ENCODE measurements around the gene SECISBP2L.

Gene SECISBP2L, protein sequence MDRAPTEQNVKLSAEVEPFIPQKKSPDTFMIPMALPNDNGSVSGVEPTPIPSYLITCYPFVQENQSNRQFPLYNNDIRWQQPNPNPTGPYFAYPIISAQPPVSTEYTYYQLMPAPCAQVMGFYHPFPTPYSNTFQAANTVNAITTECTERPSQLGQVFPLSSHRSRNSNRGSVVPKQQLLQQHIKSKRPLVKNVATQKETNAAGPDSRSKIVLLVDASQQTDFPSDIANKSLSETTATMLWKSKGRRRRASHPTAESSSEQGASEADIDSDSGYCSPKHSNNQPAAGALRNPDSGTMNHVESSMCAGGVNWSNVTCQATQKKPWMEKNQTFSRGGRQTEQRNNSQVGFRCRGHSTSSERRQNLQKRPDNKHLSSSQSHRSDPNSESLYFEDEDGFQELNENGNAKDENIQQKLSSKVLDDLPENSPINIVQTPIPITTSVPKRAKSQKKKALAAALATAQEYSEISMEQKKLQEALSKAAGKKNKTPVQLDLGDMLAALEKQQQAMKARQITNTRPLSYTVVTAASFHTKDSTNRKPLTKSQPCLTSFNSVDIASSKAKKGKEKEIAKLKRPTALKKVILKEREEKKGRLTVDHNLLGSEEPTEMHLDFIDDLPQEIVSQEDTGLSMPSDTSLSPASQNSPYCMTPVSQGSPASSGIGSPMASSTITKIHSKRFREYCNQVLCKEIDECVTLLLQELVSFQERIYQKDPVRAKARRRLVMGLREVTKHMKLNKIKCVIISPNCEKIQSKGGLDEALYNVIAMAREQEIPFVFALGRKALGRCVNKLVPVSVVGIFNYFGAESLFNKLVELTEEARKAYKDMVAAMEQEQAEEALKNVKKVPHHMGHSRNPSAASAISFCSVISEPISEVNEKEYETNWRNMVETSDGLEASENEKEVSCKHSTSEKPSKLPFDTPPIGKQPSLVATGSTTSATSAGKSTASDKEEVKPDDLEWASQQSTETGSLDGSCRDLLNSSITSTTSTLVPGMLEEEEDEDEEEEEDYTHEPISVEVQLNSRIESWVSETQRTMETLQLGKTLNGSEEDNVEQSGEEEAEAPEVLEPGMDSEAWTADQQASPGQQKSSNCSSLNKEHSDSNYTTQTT

DNA sequence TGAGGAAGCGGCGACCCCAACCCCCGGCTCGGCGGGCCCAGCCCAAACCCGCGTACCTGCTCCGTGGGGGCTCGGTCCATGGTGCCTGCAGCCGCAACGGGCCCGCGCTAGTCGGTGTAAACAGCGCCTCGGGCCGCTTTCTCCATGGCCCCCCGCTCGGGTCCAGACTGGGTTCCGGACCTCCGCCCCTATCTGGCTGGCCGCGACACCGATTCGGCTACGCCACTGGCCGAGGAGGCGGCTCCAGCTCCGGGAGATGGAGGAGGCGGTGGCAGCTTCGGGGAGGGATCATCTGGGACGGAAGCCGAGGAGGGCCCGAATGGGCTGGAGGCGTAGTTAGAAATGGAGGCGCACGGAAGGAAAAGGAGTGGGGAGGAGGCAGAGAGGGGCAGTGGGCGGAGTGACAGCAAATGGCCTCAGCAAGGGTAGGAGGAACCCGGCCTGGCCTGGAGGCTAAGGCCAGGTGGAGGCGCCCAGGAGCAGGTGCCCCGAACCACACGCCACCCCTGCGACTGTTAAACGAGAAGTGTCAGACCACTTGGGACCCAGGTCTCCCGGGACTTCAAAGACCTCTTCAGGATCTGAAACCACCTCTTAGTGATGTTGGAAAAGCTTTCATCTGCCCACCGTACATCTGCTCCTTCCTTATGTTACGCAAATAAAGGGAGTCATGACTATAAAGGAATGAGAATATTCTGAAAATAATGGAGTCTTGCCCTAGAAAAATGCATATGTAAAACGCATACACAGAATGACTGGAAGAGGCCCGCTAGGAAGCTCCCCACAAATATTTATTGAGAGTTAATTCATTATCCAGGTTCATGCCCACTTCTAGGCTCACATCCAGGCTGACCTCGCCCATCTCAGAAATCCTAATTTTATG is at the start of gene SECISBP2L:
TSS of gene SECISBP2L (minus strand) at position 227 of the 883 bp plus-strand sequence. CDS start at position 80, 147 bp downstream.
- Histone ChIP-seq H3K4me1 (ENCODE audit: control insufficient read depth, low read length) (peaks cover 22% of the 10 kb centered on the region), H3K9me2 (replicated peaks; ENCODE audit: control insufficient read depth, low read length) (no peaks in the 10 kb centered on the region), H3F3A (ENCODE audit: control insufficient read depth, insufficient read depth) (peaks cover 11% of the 10 kb centered on the region; the same call in 1 of the 2 replicates), H3K36me3 (ENCODE audit: control insufficient read depth, low read length) (peaks cover 5% of the 10 kb centered on the region; the same call in 1 of the 2 replicates), H3K79me2 (ENCODE audit: control insufficient read depth, low read length) (peaks cover 37% of the 10 kb centered on the region), H3K4me2 (ENCODE audit: low read length) (peak within 1 kb of the TSS; percentile 91), H3K27me3 (ENCODE audit: control insufficient read depth, low read length) (no peaks in the 10 kb centered on the region), H4K20me1 (ENCODE audit: control insufficient read depth, insufficient read depth, low read depth, low read length) (no peaks in the 10 kb centered on the region), H3K4me3 (ENCODE audit: low read length) (peak within 1 kb of the TSS; percentile 90), H3K27ac (ENCODE audit: low read depth, low read length) (peak within 1 kb of the TSS; percentile 60), H3K9me3 (ENCODE audit: control insufficient read depth, insufficient read depth, low read length) (no peaks in the 10 kb centered on the region)
- TF ChIP-seq, protein P1, sequence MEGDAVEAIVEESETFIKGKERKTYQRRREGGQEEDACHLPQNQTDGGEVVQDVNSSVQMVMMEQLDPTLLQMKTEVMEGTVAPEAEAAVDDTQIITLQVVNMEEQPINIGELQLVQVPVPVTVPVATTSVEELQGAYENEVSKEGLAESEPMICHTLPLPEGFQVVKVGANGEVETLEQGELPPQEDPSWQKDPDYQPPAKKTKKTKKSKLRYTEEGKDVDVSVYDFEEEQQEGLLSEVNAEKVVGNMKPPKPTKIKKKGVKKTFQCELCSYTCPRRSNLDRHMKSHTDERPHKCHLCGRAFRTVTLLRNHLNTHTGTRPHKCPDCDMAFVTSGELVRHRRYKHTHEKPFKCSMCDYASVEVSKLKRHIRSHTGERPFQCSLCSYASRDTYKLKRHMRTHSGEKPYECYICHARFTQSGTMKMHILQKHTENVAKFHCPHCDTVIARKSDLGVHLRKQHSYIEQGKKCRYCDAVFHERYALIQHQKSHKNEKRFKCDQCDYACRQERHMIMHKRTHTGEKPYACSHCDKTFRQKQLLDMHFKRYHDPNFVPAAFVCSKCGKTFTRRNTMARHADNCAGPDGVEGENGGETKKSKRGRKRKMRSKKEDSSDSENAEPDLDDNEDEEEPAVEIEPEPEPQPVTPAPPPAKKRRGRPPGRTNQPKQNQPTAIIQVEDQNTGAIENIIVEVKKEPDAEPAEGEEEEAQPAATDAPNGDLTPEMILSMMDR (IDR thresholded peaks at IDR 0.05; ENCODE audit: low read depth, low read length, poor library complexity, severe bottlenecking), result peak; percentile 66
- no peak for TF ChIP-seq EZH2phosphoT487 (IDR thresholded peaks at IDR 0.05; ENCODE audit: borderline replicate concordance, low read length)

DNA sequence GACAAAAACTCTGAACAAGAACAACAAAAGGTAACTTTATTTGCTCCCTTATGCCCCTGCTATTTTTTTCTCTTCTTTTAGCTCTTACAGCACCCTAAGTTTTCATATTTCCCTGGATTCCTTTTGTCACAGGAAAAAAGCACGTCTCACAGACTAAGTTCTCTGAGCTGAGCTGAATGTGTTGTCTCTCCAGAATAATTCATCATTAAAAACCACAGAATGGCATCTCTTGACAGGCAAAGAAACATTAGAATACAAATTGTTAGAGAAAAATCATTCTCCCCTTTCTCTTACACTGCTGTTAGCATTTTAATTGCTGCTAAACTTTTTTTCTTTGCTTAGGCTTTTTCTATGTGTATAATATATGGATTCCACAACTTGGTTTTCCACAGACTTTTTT is 48.7 kb upstream of the SECISBP2L start:
- Histone ChIP-seq H3K4me3 (ENCODE audit: low read length) (no peak overlapping the region), H3K27me3 (ENCODE audit: control insufficient read depth, low read length) (no peaks in the 10 kb centered on the region), H3K79me2 (ENCODE audit: control insufficient read depth, low read length) (no peaks in the 10 kb centered on the region), H3F3A (ENCODE audit: control insufficient read depth, insufficient read depth) (no peaks in the 10 kb centered on the region), H3K36me3 (ENCODE audit: control insufficient read depth, low read length) (no peaks in the 10 kb centered on the region), H4K20me1 (ENCODE audit: control insufficient read depth, insufficient read depth, low read depth, low read length) (no peaks in the 10 kb centered on the region), H3K27ac (ENCODE audit: low read depth, low read length) (no peak overlapping the region), H3K4me2 (ENCODE audit: low read length) (no peak overlapping the region), H3K4me1 (ENCODE audit: control insufficient read depth, low read length) (no peaks in the 10 kb centered on the region), H3K9me2 (replicated peaks; ENCODE audit: control insufficient read depth, low read length) (no peaks in the 10 kb centered on the region), H3K9me3 (ENCODE audit: control insufficient read depth, insufficient read depth, low read length) (no peaks in the 10 kb centered on the region)
- no peak for TF ChIP-seq EZH2phosphoT487 (IDR thresholded peaks at IDR 0.05; ENCODE audit: borderline replicate concordance, low read length)
- TF ChIP-seq, protein P1 (IDR thresholded peaks at IDR 0.05; ENCODE audit: low read depth, low read length, poor library complexity, severe bottlenecking), result no peak
